Measurements from ENCODE around the gene CMC1.

The CMC1 gene

DNA sequence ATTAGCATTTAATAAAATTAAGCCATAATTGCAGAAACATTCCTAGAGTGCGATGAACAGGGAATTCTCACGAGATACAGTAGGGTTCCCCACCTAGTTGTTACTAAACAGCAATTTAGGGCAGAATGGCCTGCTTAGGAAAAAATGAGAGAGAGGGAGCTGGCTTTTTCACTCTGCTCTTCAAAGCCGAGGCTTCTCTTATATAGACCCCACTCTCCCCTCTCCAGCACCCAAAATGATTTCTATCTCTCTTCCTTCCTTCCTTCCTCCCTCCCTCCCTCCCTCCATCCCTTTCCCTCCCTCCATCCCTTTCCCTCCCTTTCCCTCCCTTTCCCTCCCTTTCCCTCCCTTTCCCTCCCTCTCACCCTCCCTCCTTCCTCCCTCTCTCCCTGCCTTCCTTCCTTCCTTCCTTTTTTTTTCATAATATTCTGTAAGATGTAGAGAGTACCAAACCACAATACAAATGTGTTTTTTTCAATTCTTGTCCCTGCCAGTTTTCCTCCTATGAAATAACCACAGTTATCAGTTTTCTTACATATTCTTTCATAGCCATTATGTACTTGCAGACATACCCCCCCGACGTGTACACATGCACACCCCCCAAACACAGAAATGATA lies 59.0 kb downstream of the CMC1 start:
- no peak for DNase-seq (ENCODE audit: low read depth in 2 of 2)

DNA sequence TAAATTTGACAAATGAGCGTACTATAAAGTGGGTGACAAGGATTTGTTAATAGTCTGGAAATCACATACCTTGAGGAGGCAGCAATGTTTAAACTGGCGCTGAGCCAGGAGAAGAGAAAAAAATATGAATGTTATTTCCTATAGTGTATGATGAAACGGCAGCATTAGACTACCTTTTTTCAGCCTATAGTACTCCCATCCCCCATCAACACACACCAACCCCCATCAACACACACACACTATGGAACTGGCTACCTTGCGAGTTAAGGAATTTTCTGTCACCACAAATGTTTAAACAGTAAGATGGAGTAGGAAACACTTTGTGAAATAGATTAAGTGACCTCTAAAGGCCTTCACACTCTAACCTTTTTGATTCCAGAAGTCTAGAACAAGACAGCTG lies 60.3 kb downstream of the CMC1 start:
- no peak for DNase-seq (ENCODE audit: low read depth in 2 of 2)

DNA sequence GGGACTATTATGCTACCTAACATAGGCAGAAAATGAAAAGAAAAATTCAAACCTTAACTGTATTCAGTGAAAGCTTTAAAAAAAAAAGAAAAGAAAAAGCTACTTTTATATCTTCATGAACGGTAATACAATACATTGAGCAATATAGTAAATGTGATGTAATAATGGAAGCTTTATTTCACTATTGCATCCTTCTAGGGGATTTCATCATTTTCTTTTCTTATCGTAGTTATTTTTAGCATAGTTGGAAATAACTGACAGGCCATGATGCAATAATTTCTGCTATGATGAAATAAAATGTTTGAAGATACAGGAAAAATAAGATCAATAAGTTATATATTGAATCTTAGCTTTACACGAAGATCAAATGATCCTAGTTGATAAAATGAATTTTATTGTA lies 66.8 kb downstream of the CMC1 start:
- no peak for DNase-seq (ENCODE audit: low read depth in 2 of 2)

DNA sequence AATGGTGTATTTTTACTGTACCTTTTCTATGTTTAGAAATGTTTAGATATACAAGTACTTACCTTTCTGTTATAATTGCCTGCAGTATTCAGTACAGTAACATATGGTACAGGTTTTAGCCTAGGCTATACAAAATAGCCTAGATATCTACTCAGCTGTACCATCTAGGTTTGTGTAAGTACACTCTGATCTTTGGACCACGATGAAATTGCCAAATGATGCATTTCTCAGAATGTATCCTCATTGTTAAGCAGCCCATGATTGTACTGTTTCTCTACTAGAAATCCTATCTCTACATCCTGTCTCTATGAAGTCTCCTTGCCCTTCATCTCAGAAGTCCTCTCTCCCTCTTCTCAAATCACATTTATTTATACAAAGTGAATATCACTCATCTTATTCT lies 74.3 kb downstream of the CMC1 start:
- DNase-seq (ENCODE audit: low read depth in 2 of 2), result no peak

DNA sequence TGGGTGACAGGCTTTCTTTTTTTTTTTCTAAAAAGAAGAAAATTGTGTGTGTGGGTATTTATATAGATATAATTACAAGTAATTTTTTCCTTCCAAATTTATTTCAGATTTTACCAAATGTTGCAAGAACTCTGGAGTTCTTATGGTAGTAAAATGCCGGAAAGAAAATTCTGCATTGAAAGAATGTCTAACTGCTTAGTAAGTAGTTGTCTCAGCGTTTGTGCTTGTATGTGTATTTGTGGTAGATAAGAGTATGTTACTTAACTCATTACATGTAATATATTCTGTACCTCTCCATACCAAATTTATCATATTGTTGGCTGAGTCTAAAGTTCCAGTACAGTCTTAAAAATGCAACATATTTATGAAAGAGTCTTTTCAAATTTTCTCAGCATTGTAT lies 74.8 kb downstream of the CMC1 start:
- DNase-seq (ENCODE audit: low read depth in 2 of 2), result no peak

DNA sequence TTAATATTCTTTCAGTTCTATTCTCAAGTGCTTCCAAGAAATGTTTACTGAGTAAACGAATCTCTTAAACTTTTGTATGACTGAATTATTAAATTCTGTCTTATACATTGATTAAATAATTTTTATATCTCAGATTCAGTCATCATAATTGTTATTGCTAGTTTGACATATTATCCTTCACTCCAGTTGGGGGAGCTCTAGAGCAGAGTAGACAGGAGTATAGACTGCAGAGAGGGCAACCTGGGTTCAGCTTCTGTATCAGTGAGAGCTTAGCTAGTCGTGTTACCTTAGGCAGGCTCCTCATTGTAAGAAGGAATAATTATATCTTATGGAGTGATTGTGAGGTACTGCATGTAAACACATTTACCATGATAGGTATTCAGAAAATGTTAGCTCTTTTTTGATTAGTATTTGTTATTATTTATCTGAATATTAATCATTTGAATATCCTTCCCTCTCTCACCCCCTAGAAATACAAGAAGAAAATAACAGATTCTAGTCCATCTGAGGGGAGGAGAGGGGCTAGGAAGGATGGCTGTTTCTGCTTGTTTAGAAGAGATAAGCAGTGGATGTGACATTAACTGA lies 76.1 kb downstream of the CMC1 start:
- no peak for DNase-seq (ENCODE audit: low read depth in 2 of 2)

DNA sequence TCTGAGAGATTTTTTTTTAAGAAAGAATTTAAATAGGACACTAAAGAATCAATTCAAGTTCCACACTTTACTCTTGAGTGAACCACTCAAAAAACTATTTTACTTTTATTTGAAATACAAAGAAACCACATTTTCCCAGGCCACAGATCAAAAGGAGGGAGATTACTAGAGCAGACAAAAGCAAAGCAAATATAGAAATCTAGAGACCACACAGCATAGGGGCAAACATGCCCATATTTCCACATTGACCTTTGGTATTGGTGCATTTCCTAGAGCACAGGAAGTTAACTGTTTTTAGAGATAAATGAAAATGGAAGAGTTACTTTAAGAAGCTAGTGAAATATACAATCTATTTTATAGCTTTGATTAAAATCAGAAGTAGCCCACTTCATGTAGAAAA lies 79.6 kb downstream of the CMC1 start:
- DNase-seq (ENCODE audit: low read depth in 2 of 2), result no peak

DNA sequence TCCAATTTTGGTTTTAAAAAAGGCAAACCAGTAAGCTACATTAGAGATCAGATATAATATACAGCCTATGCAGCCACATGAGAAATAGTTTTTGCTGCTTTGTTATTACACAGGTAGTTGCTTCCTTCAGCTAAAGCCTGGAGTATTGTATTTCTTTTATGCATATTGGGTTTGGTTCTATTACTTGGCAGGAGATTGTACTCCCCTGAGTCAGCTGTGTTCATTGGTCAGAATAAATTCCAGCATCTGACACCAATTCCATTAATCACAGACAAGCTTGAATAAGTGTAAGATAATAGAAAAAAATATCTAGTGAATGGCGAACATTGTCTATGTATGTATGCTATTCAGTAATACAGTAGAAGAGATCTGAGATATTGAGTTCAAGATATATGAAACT lies 81.0 kb downstream of the CMC1 start:
- DNase-seq (ENCODE audit: low read depth in 2 of 2), result no peak

DNA sequence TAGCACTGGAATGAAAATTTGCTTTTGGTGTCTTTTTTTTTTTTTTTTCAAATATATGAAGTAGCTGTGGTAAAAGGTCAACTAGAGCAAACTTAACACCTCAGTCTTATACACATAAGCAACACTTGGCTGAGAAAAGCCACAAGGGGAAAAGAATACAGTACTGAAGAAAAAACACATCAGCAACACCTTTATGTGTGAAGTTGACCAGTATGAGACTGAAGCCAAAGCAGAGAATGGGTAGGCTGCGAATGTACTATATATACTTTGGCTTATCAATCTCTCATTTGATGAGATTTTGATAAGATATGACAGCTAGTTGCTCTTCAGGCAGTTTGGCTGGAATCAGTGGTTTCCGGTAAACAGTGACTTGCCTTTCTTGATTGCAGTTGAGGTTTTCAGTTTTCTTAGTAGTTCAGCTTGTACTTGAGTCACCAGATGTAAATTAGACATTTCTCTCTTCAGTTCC lies 85.1 kb downstream of the CMC1 start:
- DNase-seq (ENCODE audit: low read depth in 2 of 2), result no peak

DNA sequence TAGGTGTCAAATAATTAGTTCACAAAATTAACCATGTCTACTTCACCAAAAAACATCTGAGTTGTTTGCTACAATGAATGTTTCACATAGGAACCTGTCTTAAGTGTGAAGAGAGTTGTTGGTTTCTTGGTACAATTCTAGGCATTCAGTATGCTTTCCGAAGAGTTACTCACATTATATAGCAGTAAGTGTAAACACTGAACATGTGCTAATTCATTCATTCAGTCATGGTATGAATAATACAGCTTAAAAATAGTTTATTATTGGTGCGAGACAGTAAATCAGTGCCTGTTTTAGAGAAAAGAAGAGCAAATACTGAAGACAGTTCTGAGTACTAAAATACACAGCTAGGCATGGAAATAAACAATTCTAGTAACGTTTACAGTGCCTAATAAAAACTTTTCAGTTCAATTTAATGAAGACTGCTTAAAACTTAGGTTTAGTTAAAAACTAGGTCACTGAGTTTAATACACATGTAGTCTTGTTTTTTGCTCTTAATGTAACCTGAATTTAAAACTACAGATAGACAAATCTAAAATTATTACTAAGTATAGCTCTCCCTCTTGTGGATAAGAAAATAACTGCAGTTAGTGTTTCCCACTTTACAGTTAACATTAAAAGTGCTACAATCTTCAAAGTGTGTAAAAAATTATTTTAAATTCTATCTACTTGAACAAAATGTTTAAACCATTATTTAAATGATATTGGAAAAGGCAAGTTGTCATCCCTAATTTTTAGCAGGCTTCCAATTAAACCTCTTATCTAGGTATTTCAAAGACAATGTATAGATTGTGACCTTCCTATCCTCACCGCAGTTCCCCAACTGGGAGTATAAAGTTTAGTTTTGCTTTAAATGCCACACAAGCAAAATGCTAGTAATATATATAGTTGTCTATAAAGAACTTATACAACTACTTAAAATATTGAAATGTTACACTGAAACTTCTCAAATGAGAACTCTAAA lies 87.1 kb downstream of the CMC1 start:
- no peak for DNase-seq (ENCODE audit: low read depth in 2 of 2)

DNA sequence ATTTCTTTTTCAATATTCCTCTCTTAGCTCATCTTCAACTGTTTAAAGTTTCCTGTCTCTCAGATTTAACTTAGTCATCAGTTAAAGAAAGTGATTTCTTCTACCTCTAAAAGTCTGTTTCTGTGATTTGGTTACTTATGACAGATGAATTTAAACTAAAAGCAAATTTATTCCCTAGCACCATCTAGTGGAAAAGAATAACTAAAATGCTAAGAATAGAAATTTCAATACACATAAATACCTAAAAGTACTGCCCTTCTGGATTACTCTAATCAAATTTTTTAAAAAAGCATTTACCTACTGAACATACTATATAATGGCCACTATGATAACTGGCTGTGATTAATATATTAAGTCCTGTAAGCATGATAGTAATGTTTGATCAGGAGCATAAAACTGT lies 93.1 kb downstream of the CMC1 start:
- no peak for DNase-seq (ENCODE audit: low read depth in 2 of 2)

DNA sequence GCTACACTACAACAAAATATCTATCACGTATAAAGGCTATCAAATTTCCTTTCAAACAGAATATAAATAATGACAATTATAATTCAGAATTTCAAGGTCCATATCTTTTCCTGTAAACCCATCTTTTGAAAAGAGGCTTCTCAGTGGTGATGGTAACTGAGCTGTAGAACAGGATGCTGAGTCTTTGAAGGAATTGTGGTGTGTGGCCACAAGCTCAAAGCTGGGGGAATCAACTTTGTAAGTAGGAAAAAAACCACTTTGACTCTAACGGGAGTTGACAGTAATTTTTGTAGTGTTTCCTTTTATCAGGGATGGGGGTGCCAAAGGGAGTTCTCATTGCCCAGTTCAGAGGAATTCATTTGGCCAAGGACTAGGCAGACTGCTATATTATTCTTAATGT lies 93.8 kb downstream of the CMC1 start:
- DNase-seq (ENCODE audit: low read depth in 2 of 2), result no peak

DNA sequence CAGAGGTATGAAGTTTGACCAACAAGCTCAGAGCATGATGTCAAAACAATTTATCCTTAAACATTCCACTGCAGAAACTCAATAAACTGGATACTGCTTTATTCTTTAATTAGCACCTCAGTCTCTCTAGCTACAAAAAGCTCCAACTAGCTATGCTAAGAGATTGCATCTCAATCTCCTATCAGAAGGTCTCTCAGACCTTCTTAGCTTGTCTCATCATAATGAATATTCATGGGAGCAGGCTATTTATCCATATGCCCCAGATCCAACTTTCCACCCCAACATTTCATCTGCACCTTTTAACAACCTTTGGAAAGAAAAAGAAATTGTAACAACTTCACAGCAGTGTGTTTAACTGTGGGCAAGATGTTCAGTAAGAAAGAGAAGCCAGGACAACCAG lies 95.8 kb downstream of the CMC1 start:
- DNase-seq (ENCODE audit: low read depth in 2 of 2), result no peak

DNA sequence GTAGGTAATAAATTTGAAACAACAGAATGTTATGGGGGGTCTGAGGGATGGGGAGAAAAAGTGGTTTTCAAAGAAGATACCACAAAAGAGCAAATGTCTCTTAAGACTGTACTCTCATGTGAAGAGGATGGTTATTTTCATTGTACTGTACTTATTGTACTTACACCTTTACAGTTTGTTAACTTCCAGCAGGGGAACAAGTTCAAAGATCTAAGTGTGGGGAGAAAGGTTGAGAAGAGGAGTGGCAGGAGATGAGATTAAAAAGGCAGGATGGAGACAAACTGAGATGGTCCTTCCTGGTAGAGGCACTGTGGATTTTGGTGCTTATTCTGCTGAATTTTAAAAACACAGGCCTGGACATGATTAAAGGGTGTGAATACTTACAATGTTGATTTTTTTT lies 101.7 kb downstream of the CMC1 start:
- DNase-seq (ENCODE audit: low read depth in 2 of 2), result no peak

DNA sequence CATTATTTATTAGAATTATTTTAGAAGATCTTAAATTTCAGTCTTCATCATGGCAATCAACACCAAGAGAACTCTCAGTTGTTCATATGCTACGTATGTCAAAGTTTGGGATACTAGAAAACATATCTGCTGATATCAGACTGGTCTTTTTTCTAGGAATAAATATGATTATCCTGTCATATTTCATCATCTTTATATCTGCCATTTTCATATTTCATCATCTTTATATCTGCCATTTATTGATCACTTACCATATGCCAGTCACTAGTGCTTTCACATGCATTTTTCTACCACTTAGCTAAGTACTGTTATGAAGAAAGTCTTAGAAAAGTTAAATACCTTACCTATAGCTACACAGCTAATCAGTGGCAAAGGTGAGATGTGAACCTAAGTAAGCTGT lies 104.3 kb downstream of the CMC1 start:
- DNase-seq (ENCODE audit: low read depth in 2 of 2), result no peak

DNA sequence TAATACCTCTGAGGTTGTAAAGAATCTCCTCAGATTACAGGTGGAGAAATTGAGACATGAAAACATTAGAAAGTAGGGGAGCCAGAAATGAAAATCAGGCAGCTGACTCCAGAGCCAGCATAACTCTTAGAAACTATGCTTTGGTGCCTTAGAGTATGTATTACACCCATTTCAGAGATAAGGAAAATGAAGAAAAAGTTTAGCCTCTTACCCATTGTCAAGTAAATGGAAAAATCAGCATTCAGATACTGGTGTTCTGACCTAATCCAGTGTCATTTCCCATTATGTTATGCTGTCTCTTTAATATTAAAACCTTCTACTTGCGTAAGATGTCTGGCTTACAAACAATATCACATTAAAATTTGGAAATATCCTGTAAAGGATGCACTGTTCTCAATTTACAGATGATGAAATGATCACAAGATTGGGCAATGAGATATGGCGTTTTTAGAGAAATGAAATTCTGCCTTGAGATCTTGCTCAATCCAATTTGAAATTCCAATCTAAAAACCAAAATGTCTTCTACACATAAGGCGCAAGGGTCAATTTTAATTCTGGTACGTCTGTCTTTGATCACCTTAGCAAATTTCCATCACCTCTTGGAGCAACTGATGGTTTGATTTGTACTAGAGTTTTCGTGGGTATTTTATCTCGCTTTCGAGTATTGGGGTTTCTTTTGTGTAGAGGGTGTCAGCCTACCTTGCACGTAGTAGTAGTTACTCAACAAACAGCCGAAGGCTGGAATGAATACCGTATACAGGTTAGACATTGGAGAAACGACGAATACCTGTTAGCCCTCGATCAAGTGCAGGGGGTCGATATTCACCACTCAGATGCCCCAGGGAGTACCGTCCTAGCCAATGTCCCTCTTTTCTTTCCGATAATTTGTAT lies 106.2 kb downstream of the CMC1 start:
- no peak for DNase-seq (ENCODE audit: low read depth in 2 of 2)

DNA sequence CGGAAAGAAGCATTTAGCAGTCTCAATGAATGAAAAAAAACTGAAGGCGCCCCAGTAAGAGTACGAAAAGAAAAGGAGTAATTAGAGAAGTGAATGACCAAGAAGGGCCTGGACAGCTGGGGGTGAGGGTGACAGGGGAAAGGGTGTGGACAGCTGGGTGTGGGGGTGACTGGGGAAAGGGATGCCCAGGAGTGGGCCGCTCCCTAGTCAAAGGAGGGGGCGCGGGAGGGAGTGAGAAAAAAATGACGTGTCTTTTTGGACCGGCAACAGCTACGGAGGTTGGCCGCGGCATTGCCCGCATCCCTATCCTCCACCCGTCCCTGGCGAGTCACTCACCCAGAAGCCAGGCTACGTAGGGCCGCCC lies 106.8 kb downstream of the CMC1 start:
- no peak for DNase-seq (ENCODE audit: low read depth in 2 of 2)

DNA sequence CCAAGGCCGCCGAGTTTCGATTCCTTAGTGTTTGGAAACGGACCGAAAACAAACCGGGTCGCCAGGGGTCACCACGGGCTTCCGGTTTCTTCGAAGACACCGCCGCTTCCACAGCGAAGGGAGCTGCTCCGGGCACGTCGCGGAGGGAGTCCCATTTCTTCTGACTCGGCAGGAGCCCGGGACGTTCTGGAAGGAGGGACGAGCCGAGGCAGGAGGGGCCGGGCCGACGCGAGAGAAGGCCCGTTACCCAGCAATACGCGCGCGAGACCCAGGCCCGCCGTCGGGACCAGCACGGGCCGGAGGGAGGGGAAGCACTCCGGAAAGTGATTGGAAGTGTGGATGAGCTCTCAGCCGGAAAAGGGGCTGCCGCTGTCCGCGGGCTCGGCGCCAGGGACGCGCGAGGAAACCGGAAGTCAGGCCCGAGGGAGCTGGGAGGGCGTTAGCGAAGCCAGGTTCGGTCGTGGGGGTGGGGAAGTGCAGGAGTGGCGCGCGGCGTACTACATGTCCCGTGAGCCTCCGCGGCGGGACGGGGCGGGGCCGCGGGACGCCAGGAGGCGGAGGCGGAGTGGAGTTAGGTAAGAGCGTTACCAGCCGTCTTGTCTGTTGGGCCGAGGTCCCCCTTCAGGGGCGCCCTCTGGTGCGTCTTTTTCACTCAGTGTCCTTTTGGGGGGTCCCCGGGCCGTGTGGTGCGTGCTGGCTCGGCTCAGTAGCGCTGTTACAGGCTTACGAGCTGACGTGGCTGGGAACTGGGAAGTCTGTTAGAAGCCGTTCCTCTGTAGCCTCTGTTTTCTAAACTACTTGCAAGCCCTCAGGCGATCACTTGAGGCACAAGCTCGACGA lies 107.4 kb downstream of the CMC1 start, which contains the start of the genes AZI2 and ZCWPW2:
TSS of gene AZI2 (minus strand) at position 196 of the 840 bp plus-strand sequence. CDS start 8,207 bp downstream, outside the sequence.
TSS of gene ZCWPW2 (plus strand) at position 93 of the 840 bp plus-strand sequence. CDS start 64,348 bp downstream, outside the sequence.
- DNase-seq (ENCODE audit: low read depth in 2 of 2), result peak; percentile 82 to 89

DNA sequence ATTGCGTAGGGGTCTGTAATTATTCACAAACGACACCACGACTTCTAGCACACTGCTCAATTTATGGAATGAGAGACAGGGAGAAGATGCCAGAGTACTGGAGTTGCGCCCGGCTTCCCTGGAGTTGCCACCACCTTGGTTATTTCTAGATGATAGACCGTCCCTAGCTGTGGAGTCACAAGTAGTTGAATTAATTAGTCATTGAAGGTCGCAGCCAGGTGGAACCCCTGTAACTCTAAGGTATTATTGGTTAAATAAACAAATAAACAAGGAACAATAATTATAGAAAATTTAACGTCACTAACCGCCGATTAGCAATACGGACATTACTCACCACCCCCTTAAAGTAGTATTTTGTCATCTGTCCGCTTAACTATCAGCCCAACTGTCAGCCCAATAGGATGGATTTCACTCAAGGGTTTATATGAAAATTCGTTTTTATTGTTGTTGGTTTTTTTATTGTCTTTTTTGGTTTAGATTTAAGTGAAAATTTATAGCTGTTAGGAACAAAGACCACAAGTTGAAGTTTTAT lies 108.1 kb downstream of the CMC1 start:
- no peak for DNase-seq (ENCODE audit: low read depth in 2 of 2)

All from stimulated activated CD4-positive, alpha-beta T cell treated with anti-CD3 and anti-CD28 coated beads, Interleukin-12 subunit alpha, Interleukin-12 subunit beta, amount 100 ng/mL, for 24 hours (primary cell).